ENCODE data around the gene ZNF256.

- TF ChIP-seq, protein P1, sequence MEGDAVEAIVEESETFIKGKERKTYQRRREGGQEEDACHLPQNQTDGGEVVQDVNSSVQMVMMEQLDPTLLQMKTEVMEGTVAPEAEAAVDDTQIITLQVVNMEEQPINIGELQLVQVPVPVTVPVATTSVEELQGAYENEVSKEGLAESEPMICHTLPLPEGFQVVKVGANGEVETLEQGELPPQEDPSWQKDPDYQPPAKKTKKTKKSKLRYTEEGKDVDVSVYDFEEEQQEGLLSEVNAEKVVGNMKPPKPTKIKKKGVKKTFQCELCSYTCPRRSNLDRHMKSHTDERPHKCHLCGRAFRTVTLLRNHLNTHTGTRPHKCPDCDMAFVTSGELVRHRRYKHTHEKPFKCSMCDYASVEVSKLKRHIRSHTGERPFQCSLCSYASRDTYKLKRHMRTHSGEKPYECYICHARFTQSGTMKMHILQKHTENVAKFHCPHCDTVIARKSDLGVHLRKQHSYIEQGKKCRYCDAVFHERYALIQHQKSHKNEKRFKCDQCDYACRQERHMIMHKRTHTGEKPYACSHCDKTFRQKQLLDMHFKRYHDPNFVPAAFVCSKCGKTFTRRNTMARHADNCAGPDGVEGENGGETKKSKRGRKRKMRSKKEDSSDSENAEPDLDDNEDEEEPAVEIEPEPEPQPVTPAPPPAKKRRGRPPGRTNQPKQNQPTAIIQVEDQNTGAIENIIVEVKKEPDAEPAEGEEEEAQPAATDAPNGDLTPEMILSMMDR (IDR thresholded peaks at IDR 0.05 in 4 of 5, conservative IDR thresholded peaks at IDR 0.05 in 1 of 5) = no peak
- no peak for TF ChIP-seq POLR2A (IDR thresholded peaks at IDR 0.05)
Measured at GRCh38 chr19:57946316-57946715, 1.2 kb downstream of the ZNF256 start.

All from gastrocnemius medialis (tissue), 4 donors.